NCI-H2171 (cell line): ENCODE results near the gene LRRN2.

Source experiments
- DNase-seq: peaks from one replicate; lab custom pipeline; 2025; lab: John Stamatoyannopoulos, UW

The LRRN2 gene

DNA sequence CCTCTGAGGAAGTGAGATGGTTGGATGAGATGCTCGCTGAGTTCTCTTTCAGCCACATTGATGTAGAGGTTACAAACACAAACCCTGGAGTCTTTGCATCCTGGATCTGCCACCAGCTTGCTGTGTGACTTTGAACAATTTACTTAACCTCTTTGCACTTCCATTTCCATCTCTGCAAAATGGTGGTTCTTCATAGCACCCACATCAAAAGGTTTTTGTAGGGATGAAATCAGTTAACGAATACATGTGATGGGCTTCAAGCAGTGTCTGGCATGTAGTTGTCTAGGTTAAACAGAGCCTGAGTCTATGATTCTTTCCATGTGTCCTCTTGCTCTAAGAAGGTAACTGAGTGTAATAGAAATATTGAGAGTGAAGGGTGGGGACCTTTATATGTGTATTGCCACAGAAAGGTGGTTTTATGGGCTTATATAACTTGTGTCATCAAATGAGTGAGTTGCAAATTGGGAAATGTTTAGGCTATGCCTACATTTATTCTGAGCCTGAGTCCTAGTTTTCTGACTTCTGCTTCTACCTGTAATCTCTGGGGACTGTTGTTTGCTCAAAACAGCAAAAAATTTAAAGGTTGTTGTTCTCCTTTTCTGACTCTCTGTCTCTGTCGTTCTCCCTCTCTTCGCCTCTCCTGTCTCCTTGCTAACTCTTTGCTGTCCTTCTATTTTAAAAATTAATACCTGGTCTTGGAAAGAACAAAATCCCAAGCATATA is 27.3 kb upstream of the LRRN2 start:
- DNase-seq, result no peak

DNA sequence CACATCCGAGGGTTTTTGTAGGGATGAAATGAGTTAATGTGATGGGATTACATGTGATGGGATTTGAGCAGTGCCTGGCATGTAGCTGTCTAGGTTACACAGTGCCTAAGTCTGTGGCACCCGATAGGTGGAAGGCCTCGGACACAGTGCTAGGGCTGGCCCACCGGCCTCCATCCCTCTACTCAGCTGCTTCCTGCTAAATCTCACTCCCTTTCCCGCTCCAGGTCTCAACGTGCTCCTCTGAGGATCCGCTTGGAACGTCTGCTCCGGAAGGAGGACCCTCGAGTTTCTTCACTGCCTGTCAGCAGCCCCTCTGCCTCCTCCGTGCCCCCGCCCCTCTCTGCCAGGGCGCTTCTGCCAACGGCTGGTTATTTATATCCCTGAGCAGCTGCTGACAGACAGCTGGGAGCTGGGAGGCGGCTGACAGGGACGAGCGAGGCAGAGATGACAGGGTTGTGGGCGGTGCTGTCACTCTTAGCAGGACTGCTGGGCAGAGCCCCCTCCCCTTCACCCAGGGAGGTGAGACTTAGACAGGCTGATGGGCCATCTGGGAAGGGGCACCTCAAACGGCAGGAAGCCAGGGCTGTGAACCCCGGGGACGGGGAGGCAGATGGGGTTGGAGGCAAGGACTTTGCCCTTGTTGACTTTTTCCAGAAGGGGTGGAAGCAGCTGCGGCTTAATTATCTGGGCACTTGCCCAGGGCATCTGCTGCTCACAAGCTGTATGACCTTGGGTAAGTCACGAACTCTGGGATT is 26.6 kb upstream of the LRRN2 start:
- peak; percentile 99 for DNase-seq

DNA sequence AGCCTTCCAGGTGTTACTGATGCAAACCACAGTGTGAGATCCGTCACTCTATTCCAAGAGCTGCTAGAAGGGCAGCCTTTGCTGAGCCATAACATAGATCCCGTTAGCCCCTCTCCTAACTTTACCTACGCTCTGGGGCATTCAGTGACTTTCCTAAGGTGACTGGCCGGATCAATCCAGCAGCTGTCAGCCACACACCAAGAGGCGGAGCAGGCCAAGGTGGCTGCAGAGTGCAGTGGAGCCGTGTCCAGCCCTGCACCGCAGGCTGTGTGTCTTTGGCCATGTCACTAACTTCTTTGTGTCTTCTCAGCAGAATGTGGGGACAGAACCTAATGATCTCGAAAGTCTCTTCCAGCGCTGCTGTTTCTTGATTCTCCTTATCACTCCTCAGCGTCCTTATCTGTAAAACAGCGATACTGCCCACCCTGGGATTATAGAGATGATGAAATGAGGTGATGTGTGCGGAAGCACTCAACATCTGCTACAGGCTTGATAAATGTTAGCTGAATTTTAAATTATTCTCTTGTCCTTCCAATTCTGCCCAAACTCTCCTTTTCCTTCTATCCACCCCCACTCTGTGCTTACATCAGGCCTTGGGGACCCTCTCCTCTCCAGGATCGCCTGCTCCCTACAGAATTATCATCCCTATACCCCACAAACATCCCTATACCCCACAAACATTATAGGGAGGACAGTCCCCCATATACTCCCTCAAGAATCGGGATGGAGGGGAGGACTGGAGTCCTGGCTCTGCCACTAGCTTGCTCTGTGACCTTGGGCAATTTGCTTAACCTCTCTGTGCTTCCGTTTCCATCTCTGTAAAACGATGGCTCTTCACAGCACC is 25.8 kb upstream of the LRRN2 start:
- no peak for DNase-seq

DNA sequence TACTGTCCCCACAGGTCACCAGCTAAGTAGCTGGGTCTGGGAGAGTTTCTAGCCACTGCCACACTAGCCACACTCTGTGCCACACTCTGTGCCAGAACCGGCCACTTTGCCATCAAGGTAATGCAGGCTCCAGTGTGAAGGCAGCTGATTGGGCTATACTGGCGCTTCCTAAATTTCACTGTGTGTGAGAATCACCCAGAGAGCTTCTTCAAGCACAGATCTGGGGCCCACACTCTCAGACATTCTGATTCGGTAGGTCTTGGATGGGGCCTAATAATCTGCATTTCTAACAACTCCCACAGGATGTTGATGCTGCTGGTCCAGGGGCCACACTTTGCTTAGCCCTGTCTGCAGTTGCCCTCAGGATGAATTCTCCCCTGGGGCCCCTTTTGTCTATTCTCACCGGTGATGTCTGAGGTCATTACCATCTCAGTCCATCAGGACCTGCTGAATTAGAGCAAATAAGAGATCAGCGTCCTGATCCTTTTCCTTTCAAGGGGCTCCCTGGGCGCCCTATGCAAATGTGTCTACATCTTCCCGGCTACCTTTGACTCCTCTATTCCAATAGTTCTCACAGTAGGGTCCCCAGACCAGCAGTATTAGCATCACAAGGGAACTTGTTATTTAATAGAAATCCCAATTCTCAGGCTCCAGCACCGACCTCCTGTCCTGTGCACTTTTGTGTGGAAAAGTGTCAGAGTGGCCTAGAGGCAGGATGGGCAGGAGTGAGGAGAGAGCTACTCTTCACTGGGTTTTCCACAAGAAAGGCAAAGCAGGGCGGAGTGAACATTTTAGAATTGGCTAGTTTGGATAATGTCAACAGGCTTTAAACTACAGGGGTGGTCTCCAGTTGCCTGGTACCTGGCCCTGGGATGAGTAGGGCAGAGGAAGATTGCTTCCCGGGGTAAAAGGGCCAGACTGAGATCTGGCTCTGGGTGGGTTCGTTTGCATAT is 24.7 kb upstream of the LRRN2 start:
- DNase-seq, result no peak

DNA sequence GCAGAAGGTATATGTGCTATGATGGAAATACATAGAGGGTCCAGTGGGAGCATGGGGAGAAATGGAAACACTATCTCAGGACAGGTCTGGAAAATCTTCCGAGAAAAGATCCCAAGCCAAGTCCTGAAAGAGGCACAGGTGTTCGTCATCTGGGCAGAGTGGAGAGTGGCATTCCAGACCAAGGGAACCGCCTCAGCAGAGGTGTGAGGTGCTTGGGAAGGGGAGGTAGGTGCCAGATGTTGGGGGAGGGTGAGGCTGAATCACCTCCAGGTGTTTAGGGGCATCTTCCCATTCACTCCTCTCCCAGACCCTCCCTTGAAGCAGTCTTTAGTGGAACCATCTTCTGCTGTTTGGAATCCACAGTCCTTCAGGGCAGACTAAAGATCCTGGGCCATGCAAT is 23.5 kb upstream of the LRRN2 start:
- no peak for DNase-seq

DNA sequence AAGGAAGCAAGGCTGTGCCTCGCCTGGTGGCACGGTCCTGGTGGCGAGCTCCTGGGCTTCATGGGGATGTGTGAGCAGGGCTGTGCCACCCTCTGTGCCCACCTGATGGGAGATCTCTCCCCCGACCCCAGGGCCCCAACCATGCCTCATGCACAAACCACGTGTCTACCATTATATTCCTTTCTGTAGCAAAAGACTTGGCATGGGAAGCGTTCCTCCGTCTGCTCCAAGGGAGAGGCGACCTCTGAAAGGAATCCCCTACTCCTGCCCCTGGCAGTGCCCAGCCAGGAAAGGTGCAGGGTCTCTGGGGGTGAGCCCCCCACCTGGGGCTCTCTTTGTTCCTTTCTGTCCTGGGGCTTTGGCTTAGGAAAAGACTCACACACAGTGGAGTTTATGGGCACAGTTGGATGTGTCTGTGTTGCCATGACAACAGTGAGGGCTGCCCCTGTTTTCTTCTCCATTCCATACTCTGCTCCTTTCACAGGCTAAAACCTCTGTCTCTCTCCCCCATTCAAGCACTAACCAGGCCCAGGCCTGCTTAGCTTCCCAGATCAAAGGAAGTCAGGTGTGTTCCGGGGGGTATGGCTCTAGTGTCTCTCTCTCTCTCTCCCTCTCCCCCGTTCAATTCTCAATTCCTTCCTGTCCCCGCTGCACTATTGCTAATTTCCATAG is 21.4 kb upstream of the LRRN2 start:
- DNase-seq, result no peak

DNA sequence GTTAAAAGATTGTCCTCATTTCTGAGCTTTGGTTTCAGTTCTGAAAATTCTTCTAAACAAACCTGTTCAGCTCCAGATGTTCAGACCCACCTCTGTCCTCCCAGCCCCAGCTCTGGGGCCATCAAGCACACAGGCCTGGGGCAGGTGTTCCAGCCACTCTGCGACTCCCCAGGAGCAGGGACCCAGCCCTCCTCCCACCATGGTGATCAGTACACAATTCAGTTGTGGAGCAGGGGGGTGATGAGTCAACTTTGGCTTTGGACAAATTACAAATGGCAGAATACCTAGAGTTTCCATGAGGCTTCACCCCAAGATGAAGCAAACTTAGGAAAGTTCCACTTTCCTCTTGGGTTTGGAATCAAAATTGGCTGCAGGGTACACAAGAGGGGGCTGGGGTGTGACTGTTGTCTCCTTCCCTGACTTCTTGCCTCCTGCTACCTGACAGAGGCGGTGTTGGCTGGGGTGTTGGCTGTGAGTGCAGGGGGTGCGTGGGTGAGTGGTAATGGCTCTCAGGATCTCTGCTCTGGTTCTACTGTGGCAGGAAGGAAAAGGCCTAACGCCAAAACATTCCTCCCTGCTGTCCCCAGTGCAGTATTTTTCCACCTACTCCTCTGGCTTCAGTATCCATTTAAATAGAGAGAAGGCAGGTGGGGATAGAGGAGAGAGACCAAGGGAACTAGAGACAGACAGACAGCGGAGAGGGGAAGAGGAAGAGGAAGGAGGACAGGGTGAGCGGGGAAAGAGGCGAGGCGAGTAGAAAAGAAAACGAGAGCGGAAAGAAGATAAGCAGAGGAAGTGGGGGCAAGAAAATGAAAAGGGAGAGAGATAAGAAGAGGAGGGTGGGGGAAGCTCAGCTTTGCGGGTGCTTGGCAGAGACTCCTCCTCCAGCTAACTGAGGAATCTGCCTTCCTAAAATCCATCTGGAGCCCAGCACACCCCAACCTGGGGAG is 20.6 kb upstream of the LRRN2 start:
- DNase-seq, result no peak

DNA sequence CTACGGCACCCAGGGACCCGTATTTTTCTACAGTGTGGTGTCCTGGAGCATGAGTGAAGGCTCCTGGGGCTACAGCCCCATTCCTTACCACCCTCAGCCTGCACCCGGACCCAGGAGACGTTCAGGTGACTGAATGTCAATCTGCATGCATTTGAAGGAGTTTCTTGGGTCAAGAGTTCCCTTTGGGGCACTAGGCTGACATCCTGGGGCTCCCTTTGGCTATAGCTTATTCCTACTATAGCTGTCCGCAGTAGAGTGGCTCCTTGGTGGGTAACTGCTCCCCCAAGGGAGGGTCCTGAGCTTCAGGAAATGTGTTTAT is 19.9 kb upstream of the LRRN2 start:
- no peak for DNase-seq

DNA sequence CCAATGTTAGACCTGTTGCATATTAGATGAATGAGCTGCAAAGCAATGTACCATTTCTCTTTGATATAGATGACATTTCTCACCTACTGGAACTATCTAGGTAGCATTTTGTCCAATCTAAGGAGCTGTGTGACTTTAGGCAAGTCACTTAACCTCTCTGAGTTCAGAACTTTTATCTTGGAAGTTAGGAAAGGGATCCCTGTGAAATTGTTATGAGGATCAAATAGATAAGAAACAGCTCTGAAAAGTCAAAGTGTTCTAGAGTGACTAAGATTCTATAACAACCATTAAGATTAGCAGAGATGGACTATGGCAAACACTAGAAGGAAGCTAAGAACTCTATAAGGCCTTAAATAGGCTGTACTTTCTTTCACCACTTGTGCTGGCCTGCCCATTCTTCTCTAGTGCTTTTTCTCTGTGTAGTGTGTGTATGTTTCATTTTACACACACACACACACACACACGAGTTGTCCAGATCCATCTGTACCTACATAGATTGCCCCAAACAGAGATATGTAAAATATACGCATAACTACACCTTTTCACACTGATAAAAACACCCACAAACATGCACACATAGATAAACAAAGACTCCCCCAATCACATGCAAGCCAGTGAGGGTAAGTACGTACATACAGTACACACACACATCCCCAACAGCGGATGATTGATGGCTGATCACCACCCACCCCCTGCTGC is 19.4 kb upstream of the LRRN2 start:
- no peak for DNase-seq

DNA sequence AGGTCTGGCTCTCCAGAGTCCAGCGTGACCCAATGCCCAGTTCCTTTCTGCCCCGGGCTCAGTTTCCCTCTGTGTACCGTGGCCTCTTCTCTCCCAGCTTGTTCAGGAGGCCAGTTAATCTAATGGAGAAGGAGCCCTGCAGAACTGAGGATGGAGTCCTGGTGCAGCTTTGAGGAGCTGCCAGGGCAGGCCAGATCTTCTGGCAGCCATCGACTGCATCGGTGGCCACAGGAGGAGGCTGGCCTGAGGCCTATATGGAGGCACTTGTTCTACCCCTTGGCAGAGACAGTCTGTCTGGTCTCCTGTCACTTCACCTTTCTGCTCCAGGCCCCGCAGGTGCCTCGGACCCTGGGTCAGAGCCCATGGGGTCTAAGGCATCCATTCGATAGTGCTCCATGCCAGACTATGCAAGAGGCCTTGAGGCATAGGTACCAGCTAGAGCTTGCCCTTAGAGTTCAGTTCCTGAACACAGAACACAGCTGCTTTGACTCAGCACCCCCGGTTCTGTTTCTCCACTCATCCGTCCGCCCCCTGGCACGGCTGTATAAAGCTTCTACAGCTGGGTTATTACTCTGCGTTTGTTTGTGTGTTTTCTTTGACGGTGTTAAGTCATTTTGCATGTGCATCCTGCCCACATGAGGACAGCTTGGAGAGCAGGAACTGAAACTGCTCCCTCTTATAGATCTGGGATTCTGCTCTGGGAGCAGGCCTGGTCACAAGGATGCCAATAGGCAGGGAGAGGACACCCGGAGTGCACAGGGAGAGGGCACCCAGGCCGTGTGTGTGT is 18.5 kb upstream of the LRRN2 start:
- no peak for DNase-seq

DNA sequence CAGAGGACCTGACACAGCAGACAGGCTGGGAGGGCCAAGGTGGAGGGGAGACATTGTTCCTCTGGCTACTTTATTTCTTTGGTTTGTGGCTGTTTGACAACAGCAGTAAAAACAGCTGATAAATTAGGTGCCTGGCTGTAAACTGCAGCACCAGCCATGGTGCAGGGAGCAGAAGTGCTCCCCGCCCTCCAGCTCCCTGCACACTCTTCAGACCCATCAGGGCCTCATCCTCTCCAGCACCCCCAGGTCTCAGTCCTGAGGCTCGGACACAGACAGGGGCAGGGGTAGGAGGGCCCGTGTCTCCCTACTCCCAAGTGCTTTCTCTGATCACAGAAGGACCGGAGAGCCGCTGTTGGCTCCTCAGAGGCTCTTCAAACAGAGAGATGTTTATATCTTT is 17.7 kb upstream of the LRRN2 start:
- DNase-seq, result no peak

DNA sequence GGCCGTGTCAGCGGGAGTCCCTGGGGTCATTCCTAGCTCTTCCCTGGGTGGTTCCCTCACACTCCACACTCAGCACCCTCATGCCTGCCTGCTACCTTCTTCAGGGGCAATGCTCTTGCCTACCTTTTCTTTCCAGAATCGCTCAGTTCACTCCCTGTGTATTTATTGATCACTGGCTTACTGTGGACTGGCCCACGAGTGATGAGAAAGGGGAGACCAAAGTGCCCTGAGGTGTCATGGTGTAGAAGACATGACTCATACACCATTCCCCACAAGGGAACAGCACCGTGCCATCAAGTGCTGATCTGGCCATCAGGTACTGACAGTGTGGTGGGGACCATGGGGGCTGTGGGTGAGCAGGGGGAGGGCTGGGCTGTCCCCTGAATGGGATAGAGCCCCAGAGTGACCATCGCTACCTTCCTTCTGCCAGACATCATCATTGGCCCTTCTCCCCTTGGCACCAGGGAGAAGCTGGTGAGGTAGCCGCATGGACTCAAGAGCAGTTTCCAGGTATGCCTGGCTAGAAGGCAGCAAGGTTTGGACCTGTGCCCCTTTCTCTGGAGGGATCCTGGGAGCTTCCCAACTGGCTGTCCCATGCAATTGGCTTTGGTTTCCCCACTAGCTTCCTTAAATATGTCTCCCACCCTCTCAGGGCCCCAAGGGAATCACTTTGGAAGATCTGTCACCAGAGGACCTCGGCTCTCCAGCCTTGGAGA is 17.2 kb upstream of the LRRN2 start:
- DNase-seq, result no peak

DNA sequence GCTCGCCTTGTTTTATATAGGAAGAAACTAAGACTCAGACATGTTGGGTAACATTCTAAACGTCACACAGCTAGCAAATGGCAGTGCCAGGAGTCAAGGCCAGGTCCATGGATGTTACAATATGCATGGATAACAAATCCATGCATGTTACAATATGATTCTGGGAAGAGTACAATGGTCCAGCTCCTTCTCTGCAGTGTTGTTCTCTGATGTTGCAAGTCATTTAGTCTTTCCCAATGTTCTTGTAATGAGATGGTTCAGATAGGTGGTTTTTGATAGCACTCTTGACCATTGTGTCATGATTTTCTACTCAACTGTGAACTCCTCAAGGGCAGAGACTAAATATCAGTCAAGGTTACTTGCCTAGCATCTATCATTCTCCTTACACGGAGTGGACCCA is 15.7 kb upstream of the LRRN2 start:
- no peak for DNase-seq

DNA sequence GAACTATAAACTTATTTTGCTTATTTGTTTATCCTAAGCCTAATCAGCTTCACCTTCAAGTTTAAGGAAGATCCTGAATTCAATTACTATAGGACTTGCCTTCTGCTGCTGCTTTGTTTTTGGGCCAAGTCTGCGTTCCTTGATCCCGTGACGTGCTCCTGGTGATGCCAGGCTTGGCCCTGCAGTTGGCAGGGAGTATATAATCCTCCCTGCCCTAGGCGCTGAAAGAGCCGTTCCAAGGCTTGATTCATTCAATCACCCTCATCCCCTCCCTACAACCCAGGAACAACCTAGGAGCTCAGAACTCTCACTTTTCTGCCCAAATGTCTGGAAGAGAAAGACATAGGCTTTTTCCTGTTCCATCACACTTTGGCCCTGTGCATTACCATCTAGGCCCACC is 12.4 kb upstream of the LRRN2 start:
- no peak for DNase-seq

DNA sequence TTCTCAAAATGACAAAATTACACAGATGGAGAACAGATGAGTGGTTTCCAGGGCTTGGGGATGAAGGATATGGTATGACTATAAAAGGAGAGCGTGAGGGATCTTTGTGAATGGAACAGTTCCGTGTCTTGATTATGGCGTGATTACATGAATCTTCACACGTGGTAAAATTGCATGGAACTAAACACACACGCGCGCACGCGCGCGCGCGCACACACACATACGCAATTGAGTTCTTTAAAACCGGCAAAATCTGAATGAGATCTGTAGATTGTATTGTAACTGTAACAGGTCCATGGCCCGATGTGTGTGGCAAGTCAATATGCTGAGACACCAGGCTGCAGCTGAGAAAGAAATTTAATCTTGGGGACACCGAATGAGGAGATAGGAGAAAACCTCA is 11.1 kb upstream of the LRRN2 start:
- no peak for DNase-seq

DNA sequence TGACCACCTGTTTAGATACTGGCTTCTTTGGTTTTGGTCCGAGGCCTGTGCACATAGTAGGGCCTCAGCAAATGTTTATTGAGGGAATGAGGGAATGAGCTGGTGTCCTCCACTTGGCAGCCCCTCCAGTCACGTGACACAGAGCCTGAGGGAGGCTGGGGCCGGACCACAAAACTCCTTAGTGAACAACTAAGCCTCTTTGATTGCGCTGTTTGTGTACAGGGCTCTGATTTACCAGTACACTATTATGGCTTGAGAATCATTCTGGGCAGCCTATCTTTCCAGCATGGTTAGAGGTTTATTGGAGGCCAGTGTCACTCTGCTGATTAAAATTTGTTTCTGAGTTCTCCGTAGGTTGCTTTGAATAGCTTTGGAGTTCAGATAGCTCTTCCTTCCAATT is 10.2 kb upstream of the LRRN2 start:
- no peak for DNase-seq

DNA sequence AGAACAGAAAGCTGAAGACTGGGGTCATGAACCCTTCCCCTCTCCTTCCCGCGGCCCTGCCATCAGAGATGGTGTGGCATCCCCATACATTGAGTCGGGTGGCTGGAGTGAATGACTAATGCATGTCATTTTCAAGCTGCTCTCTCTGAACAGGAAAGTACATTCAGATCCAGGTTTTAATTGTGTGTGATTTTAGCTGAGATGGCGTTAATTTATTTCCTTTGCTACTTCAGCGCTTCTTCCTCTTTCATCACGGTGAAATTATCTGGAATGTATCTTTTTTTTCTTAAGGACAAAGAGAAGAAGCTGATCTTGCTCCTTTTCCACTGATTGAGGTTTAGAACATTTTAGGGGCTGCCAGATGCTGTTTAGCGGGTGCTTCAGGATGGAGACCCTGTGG is 8.6 kb upstream of the LRRN2 start:
- DNase-seq, result no peak

DNA sequence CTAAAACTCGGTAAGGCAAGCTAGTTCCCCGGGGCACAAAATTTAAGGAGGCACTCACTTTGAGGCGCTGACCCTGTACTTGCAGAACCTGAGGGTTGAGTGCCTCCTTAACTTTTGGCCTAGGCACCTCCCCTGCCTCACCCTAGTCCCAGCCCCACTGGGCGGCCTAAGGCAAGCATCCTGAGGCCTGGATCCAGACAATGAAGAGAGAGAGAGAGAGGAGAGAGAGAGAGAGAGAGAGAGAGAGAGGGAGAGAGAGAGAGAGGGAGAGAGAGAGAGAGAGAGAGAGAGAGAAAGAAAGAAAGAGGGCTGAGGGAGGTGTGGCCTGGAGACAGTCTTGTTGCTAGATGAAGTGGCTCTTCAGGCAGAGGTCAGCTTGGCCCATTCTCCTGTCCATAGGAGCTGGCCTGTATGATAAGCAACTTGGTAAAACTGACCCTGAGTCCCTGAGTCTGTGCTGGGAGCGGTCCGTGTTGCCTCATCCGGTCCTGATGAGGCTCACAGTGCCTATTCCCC is 7.4 kb upstream of the LRRN2 start:
- no peak for DNase-seq
